AG04449 (cell line): Measurements from ENCODE around the gene ZNF382.
A peak's percentile ranks its signal among the peaks of the same experiment; 100 is the strongest.
"Not testable (repeated sequence)": the region's sequence is repeated elsewhere in the genome, so short reads cannot be mapped to it uniquely, and the experiment has no call there.

Source experiments
- CTCF ChIA-PET: fragments of 350-600 bp; formaldehyde crosslinking; extraction: SDS; loops from one replicate; lab custom pipeline; 2021; ENCODE audit warnings: antibody characterized with exemption; lab: Yijun Ruan, JAX
- POLR2A ChIA-PET: fragments of 400-600, 350-600 bp; formaldehyde crosslinking; extraction: SDS; loops from one replicate; lab custom pipeline; 2020; ENCODE audit warnings: antibody characterized with exemption, inconsistent platforms; lab: Yijun Ruan, JAX
- DNase-seq: peaks from one replicate; pipeline ENCODE4 v3.0.0-alpha.2; 2010; ENCODE audit warnings: low read depth, low spot score
- H3K4me3 ChIP-seq: 2 replicates; pipeline ENCODE4 v1.5.1; 2011; ENCODE audit warnings: low read depth, mild to moderate bottlenecking, control low read depth, low read length
- TF ChIP-seq, protein P1 (sequence below): IDR thresholded peaks from one replicate; pipeline ENCODE4 v1.5.1; 2011; ENCODE audit warnings: mild to moderate bottlenecking, moderate library complexity, low read length, control low read depth, inconsistent platforms; ENCODE audit not compliant: insufficient read depth; ENCODE audit errors: missing control alignments

Gene ZNF382

DNA sequence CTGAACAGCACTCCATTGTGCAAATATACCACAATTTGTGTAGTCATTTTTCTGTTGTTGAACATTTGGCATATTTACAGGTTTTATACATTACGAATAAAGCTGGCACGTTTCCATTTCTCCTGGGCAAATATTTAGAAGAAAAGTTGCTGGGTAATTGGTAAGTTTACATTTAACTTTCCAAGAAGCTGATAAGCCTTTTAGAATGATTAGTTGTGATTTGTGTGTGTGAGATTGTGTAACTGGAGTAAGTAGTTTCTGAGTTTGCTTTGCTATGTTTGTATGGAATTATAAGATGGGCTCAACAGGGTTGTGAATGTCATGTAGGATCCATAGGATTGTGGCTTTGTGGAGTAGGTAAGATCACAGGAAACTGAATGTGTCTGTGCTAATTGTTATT lies 30.4 kb upstream of the ZNF382 start:
- TF ChIP-seq, protein P1, sequence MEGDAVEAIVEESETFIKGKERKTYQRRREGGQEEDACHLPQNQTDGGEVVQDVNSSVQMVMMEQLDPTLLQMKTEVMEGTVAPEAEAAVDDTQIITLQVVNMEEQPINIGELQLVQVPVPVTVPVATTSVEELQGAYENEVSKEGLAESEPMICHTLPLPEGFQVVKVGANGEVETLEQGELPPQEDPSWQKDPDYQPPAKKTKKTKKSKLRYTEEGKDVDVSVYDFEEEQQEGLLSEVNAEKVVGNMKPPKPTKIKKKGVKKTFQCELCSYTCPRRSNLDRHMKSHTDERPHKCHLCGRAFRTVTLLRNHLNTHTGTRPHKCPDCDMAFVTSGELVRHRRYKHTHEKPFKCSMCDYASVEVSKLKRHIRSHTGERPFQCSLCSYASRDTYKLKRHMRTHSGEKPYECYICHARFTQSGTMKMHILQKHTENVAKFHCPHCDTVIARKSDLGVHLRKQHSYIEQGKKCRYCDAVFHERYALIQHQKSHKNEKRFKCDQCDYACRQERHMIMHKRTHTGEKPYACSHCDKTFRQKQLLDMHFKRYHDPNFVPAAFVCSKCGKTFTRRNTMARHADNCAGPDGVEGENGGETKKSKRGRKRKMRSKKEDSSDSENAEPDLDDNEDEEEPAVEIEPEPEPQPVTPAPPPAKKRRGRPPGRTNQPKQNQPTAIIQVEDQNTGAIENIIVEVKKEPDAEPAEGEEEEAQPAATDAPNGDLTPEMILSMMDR: no peak
- CTCF ChIA-PET: no interaction called here
- H3K4me3 ChIP-seq: no peak overlapping the region; the same call in 1 of the 2 replicates

DNA sequence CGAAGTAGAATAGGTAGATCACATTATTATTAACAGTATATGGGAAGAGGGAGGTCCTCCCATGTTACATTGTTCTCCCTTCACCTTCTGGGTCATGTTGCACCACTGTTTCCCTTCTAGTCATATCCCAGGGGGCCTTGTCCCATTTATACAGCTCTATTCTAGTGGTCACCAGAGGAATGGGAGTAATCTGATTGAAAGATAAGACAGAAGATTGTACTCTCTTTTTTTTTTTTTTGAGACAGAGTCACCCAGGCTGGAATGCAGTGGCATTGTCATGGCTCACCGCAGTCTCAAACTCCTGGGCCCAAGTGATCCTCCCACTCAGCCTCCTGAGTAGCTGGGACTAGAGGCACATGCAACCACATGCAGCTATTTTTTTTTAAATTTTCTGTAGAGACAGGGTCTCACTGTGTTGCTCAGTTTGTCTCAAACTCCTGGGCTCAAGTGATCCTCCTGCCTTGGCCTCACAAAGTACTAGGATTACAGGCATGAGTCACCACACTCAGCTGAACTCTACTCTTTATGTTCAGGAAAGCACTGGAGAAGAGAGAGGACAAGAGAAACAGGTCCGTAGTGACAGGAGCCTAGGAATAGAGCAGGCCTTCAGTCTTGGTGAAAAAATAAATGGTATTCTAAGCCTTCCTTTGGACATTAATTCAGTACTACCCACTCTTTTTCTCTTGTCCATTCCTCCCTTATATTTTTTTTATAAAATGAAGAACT lies 27.7 kb upstream of the ZNF382 start:
- POLR2A ChIA-PET: no interaction called here
- TF ChIP-seq, protein P1: no peak
- CTCF ChIA-PET: no interaction called here
- DNase-seq: no peak
- no peak overlapping the region for H3K4me3 ChIP-seq

More for the DNA sequence above, 30.4 kb upstream of the ZNF382 start:
- POLR2A ChIA-PET: no interaction called here
- no peak for DNase-seq

DNA sequence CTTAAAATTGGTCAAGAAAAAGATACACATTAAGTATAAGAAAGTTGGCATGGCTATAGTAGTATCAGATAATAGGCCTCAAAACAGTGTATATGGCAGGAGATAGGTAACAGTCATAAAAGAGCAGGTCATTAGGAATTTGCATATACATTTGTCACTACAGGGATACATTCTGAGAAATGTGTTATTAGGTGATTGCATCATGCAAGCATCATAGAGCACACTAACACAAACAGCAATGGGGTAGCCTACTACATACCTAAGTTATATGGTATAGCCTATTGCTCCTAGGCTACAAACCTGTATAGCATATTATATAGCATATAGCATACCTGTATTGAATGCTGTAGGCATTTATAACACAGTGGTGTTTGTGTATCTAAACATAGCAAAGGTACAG lies 25.9 kb upstream of the ZNF382 start:
- no peak for DNase-seq
- POLR2A ChIA-PET: no interaction called here
- H3K4me3 ChIP-seq: no peak overlapping the region
- CTCF ChIA-PET: interaction anchor here (0.6 kb wide), 1 partner anchor 127 kb away, joined by 4 read pairs; no protein-coding TSS in a partner anchor
- TF ChIP-seq, protein P1: no peak

DNA sequence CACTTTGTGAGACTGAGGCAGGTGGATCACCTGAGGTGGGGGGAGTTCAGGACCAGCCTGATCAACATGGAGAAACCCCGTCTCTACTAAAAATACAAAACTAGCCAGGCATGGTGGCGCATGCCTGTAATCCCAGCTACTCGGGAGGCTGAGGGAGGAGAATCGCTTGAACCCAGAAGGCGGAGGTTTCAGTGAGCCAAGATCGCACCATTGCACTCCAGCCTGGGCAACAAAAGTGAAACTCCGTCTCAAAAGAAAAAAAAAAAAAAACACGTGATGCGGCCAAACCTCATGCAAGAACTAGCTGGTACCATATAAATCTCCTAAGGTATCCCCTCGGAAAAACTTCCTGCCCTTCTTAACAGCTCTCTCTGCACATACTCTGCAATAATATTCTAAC lies 2.4 kb upstream of the ZNF382 start:
- CTCF ChIA-PET, H3K4me3 ChIP-seq, POLR2A ChIA-PET, DNase-seq: not testable (repeated sequence)

DNA sequence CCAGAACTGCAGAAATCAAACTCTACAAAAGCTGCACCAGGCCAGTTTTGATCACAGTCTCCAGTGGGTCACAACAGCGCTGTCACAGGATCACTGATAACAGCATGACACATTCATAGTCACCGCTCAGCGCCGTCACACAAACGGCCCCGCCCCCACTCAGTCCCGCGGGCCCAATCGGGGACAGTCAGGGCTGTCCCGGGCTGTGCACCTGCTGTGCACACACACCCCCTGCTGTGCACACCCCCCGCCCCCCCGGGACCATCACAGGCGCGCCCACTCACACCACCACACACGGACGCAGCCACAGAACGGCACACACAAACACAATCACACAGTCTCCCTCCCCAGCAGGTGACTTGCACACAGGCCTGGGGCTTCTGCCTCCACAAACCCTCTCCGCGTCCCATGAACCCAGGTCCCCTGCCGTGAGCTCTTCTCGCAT lies 435 bp upstream of the ZNF382 start:
- ChIA-PET CTCF (no interaction called here), POLR2A (interaction anchor here (1.1 to 1.2 kb wide), 2 partner anchors 13 to 32 kb away, joined by 3 to 6 read pairs; partner anchors contain the start of gene ZNF529)
- H3K4me3 ChIP-seq: peak overlapping the region; percentile 85
- no peak for DNase-seq
- TF ChIP-seq, protein P1: no peak

DNA sequence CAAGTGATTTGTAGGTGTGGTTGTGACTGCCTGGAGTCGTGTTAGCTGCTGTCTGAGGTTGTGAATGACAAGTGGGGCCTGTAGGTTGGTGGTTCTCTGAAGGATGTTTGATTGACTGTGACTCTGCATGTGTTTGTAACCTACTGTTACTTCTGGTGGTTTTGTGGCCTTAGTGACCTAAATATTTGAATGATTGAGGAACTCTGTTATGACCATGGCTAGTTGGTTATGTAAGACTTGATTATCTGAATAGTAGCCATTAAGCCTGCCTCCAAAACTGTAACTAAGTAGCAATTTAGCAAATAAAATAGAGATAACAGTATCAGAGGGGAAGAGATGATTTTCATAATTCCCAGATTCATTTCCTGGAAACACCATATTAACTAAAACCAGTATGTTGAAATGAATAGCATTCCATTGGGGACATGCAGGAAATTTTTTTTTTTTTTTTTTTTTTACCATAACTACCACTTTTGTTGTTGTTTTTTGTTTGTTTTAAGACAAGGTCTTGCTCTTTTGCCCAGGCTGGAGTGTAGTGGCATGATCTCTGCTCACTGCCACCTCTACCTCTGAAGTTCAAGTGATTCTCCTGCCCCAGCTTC lies 865 bp downstream of the ZNF382 start:
- H3K4me3 ChIP-seq: peak overlapping the region; percentile 85
- DNase-seq: no peak
- TF ChIP-seq, protein P1: no peak
- ChIA-PET CTCF (no interaction called here), POLR2A (interaction anchor here (1.1 to 1.2 kb wide), 2 partner anchors 12 to 33 kb away, joined by 3 to 6 read pairs; partner anchors contain the start of gene ZNF529)
